GM12872 (cell line): ENCODE data around the gene ITGAE.

Source experiments
- TF ChIP-seq, protein P1 (sequence below): IDR thresholded peaks from 3 replicates; pipeline ENCODE4 v1.5.1; 2011; ENCODE audit warnings: low read depth, mild to moderate bottlenecking, low read length, moderate library complexity; ENCODE audit not compliant: insufficient read depth

The ITGAE gene

DNA sequence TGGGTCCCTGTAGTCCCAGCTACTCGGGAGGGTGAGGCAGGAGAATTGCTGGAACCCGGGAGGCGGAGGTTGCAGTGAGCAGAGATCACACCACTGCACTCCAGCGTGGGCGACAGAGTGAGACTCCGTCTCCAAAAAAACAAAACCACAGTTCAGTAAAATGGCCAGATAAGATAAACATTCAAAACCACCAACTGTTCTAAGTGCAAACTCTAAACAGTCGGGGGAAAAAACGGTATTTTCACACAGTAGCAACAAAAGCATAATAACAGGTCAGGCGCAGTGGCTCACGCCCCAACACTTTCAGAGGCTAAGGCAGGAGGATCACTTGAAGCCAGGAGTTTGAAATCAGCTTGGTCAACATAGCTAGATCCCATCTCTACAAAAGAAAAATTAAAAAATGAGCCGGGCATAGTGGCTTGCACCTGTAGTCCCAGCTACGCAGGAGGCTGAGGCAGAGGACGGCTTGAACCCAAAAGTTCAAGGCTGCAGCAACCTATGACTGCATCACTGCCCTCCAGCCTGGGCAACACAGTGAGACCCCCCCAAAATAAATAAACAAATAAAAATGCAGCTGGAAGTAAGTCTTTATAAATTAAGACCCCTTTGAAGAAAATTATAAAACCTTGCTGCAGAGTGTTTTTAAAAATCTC, 88.1 kb downstream of the ITGAE start:
- TF ChIP-seq, protein P1, sequence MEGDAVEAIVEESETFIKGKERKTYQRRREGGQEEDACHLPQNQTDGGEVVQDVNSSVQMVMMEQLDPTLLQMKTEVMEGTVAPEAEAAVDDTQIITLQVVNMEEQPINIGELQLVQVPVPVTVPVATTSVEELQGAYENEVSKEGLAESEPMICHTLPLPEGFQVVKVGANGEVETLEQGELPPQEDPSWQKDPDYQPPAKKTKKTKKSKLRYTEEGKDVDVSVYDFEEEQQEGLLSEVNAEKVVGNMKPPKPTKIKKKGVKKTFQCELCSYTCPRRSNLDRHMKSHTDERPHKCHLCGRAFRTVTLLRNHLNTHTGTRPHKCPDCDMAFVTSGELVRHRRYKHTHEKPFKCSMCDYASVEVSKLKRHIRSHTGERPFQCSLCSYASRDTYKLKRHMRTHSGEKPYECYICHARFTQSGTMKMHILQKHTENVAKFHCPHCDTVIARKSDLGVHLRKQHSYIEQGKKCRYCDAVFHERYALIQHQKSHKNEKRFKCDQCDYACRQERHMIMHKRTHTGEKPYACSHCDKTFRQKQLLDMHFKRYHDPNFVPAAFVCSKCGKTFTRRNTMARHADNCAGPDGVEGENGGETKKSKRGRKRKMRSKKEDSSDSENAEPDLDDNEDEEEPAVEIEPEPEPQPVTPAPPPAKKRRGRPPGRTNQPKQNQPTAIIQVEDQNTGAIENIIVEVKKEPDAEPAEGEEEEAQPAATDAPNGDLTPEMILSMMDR, result no peak

DNA sequence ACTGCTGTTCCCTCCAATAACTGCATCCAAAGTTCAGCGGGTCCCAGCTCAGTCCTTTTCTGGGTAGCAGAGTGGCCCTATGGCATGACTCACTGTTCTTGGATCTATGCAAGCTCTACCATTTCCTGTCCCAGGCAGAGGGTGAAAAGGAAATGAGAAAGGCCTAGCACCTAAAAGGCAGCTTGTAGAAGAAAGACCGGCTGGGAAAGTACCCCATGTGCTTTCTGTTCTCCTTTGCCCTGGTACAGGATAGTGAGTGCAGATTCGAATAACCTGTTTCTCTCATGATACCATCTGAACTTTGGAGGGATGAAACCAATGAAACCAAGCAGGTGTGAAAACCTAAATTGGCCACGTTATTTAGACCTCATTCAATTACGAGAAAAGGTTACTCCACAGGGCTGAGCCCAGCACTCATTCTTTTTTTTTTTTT, 90.0 kb downstream of the ITGAE start:
- TF ChIP-seq, protein P1, result no peak

DNA sequence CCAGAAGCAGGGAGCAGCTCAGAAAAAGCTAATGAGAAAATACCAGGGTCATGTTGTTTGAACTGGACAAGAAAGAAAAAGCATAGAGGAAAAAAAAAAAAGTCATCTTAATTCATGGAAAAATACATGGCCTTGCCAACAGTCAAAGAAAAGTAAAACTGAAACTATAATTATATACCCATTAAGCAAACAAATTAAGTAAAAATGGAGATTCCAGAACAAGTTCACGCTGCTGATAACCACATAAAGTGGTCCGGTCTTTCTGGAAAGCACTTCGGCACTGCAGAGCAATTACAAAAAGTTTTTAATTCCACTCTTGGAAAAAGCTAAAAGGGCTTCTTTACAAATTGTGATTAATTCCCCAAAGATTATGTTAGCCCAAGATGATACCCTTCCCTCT, 92.6 kb downstream of the ITGAE start:
- TF ChIP-seq, protein P1, result no peak

DNA sequence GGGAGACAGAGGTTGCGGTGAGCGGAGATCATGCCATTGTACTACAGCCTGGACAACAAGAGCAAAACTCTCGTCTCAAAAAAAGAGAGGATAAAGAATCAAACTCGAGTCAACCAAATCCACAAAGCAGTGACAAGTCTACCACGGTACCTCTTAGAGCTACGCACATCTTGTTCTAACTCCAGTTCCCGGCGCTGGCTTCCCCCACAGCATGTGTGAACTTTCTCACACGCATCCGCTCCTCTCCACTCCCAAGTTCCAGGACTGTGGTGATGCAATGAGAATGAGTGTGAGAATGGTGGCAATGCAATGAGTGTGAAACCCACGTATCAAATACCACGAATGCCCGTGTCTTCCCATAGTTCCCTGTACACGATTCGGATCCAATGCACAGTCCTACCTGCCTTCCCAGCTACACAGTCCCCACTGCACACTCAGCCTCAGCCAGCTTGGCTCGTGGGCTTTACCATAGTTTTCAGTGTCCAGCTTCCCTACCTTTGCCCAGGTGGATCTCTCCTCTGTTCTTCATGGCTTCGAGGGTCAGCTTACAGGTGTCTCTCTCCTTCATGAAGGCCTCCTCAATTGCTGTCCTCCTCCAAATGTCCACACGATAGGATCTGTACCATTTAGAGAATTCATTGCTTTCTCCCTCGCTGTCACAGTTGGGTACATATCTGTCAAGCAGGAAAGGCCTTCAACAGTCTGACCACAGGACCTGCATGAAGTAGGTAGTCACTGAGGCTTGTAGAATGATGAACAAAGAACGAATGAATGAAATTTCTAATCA, 95.9 kb downstream of the ITGAE start:
- TF ChIP-seq, protein P1, result no peak

DNA sequence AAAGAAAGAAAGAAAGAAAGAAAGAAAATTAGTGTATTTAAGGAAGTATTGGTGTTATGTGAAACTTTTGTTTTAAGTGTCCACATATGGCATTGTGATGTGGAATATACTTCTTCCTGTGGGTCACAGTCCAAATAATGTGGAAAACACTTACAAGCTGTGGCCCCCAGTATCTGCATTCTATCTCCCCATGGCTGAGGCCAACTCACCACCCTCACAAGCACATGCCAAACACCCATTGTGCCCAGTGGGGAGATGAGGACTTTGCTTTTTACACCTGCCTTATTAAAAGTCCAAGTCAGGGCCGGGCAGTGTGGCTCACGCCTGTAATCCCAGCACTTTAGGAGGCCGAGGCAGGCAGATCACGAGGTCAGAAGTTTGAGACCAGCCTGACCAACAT, 101.0 kb downstream of the ITGAE start:
- TF ChIP-seq, protein P1, result no peak

DNA sequence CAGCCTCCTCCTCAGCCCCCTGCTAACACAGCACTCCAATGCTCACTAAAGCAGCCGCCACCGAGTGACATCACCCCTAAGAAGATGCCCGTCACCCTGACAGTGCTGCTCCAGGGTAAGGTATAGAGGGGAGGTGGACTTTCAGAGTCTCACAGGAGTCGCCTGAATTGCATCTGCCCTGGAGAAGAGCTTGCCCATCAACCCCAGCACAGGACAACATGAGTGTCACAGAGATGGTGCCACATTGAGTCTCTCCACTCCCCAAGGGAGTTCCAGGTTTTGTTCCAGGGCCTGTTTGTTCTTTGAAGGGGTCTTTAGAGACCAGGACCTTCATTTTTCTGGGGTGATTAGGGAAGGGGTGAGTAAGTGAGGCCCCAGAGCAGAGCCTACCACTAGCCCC, 102.8 kb downstream of the ITGAE start:
- TF ChIP-seq, protein P1, result no peak

DNA sequence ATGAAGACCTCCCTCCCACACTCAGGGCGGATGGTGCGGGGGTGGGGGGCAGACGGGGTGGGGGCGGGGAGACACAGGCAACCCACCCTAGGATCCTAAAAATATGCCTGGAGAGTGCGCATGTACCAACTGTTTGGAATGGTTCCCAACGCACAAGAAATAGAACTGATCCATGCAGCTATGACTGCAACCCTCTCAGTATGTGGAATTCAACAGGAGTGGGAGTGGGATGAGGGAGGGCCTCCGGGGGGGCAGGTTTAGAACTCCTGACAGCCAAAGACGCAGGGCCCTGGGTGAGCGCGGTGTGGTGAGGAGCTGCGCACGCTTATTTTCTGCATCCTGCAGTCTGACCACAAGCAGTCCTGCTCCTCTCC, 103.9 kb downstream of the ITGAE start:
- TF ChIP-seq, protein P1, result no peak
